NCI-H128 (cell line): ENCODE results near the gene TMEM116.

Source experiments
- DNase-seq: peaks from one replicate; lab custom pipeline; 2025; ENCODE audit not compliant: unreplicated experiment; lab: John Stamatoyannopoulos, UW

Gene TMEM116

DNA sequence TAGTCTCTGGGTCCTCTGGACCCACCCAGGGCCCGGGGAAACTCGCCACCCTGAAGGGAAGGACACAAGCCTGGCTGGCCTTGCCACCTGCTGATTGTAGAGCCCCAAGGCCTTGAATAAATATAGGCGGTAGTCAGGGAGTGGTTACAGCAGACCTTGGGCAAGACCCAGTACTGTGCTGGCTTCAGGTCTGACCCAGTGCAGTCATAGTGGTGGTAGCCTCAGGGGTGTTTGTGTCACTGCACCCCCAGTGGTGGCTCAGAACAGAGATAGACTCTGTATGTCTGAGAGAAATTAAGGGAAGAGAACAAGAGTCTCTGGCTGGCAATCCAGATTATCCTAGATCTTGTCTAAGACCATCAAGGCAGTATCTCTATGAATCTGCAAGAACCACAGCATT lies 107.5 kb downstream of the TMEM116 start:
- DNase-seq: no peak

DNA sequence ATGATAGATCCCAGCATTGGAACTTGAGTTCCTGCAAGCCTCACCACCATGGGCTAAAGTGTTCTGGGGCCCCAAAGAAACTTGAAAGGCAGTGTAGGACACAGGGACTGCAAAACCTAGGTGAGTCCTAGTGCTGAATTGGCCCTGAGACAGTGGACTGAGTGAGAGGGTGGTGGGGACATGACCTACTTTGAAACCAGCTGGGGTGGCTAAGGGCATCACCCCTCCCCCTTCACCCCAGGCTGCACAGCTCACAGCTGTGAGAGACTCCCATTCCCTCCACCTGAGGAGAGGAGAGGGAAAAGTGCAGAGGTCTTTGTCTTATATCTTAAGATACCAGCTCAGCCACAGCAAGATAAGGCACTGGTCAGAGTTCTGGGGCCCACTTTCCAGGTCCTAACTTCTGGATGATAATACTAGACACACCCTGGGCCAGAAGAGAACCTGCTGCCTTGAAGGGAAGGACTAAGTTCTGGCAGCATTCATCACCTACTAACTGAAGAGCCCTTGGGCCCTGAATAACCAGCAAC lies 108.5 kb downstream of the TMEM116 start:
- no peak for DNase-seq

DNA sequence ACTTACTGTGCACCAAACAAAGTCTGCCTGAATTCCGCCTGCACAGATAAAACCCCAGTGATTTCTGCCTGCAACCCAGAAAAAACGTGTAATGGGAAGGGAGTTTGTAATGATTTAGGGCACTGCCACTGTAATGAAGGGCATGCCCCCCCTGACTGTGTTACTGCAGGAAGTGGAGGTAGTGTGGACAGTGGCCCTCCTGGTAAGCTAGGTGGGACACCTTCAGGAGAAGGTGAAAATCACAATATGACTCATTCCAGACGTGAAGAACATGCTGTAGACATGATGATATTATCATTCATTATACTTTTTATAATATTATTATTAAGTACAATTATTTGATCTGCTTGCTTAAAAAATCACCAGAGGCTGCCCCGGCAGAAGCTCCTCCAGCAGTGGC lies 111.8 kb downstream of the TMEM116 start:
- DNase-seq: no peak

DNA sequence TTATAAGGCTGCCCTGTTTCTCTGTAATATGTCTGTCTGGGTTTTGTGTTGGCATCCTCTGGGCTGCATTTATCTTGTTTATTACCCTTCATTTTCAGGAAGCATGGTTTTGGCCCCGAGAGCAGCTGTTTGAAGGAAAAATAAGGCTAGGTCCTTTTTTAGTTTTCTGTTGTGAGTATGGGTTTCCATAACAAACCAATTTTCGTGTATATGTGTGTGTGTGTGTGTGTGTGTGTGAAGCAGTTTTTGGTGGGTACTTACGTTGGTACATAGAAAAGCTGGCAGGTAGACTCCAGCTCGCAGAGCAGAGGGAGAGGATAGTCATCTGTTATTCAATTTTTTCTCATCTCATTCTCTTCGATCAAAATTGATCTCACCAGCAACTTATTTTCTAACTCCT lies 118.4 kb downstream of the TMEM116 start:
- DNase-seq: no peak

DNA sequence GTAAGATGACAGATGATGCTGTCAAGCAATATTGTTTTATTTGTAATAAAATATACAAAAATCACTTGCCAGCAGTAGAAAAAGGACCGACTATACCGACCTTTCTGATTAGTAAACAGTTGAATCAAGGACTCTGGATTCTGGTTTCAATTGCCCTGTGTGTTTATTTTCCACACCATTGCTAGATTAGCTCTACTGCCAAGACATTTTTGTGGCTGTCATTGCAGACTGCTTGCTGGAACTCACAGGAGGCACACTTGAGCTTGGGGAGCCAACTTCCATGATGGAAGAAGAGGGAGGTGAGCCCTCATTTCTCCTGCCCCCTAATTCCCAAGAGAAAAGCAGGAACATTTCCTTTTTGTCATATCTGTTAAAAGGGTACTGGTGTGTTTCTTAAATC lies 119.7 kb downstream of the TMEM116 start:
- no peak for DNase-seq

DNA sequence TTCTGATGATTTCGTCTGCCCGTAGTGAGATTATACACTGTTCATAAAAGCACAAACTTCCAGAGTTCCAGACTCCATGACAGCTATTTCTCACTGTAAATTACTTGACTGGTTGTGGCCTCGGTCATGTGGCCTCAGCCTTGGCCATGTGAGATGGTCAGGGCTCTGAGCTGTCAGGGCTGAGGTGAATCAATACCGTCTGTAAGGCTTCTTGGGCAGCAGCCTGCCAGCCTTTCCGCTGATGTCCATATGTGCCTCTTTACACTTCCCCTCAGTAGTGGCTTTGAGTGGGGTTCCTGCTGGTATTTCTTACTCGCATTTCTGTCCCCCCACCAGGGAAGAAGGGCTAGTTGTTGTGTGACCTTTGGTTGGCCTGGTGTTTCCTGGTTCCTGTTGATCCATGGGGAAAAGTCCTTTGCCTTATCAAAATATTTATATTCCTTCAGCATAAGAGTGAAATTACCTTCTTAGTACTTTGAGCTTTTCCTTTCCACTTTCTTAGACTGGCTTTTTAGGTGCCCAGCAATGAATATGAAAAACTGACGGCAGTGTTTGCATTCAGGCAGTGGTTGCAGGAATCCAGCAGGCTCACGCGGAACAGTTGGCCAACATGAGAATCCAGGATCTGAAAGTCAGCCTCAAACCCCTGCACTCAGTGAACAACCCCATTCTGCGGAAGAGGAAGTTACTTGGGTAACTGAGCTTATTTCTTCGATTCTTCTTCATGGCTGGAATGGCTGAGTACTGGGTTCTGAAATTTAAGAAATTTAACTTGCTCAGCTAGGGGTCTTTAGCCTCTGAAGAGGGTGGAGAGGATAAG lies 124.8 kb downstream of the TMEM116 start:
- DNase-seq: no peak

DNA sequence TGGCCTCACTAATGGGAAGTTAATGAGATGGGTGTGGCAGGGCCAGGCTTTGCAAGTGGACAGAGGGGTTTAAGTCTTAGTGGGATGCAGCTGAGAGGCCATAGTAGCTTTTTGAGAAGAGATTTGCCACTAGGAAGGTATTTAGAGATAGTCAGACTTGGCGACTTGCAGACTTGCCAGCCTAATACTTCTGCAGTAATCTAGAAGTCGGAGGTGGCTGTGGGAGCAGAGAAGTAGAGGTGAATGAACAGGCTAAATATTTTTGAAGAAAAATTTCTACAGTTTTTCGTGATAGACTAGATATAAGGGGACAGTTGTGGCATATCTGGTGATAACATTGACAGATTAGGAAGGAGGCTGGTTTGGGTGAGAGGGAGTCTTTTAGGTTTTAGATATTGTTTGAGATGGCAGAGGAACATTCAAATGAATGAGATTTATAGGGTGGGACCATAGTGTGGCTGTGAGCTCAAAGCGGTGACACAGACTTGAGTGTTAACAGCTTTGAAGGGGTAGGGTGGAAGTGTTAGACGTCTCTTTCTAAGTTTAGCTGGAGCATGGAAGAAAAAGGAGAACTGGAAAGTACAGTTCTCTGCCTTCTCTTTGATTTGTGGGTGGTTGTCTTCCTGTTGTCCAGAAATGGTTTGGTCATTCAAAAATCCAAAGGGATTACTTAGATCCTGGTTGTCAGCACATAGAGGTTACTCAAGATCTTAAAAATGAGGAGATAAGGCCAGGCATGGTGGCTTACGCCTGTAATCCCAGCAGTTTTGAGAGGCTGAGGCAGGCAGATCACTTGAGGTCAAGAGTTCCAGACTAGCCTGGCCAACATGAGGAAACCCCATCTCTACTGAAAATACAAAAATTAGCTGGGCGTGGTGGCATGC lies 126.1 kb downstream of the TMEM116 start:
- no peak for DNase-seq

DNA sequence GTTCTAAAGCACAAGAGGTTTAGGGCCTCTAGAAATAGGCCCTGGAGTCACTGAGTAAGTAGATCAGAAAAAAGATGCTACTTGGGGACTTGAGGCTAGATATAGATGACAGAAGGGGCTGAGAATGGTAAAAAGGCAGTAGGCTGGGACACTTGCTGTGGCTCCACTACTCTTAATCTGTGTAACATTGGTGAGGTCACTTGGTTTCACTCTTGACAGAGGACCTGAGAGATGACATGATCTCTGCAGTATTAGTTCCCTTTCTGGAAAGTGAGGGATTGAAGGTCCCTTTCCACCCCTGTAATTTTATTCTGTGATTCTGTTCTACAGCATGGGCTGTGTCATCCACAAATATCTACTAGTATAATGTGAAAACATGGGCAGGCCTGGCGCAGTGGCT lies 131.2 kb downstream of the TMEM116 start:
- no peak for DNase-seq
